COLO668 (cell line): Measurements from ENCODE around the gene FAHD2B.
"Not testable (repeated sequence)": the region's sequence is repeated elsewhere in the genome, so short reads cannot be mapped to it uniquely, and the experiment has no call there.

Source experiments
- DNase-seq: peaks from one replicate; lab custom pipeline; 2025; ENCODE audit not compliant: unreplicated experiment; lab: John Stamatoyannopoulos, UW

FAHD2B gene

GRCh38 chr2:97094772-97095611 is at the start of gene FAHD2B:
FAHD2B (minus strand) TSS chr2:97094882; CDS start chr2:97091706, 3,176 bp downstream.
- peak; percentile 72 for DNase-seq

- DNase-seq, result not testable (repeated sequence)
Measured at GRCh38 chr2:97144016-97144415, 49.3 kb upstream of the FAHD2B start.

GRCh38 chr2:97129090-97129489 is 34.4 kb upstream of the FAHD2B start:
- not testable (repeated sequence) for DNase-seq

GRCh38 chr2:97113882-97114255 is 19.2 kb upstream of the FAHD2B start:
- DNase-seq, result not testable (repeated sequence)

- DNase-seq, result not testable (repeated sequence)
Measured at GRCh38 chr2:97113050-97113881, 18.6 kb upstream of the FAHD2B start, which contains the start of gene ANKRD36. ANKRD36 (plus strand) TSS chr2:97113153; CDS start chr2:97113740, 587 bp downstream.

- not testable (repeated sequence) for DNase-seq
Measured at GRCh38 chr2:97112320-97113049, 17.8 kb upstream of the FAHD2B start.

GRCh38 chr2:97111246-97111645 is 16.6 kb upstream of the FAHD2B start:
- DNase-seq, result not testable (repeated sequence)

GRCh38 chr2:97106878-97107277 is 12.2 kb upstream of the FAHD2B start:
- DNase-seq, result not testable (repeated sequence)

GRCh38 chr2:97098786-97099372 is 4.2 kb upstream of the FAHD2B start:
- not testable (repeated sequence) for DNase-seq

- no peak for DNase-seq
Measured at GRCh38 chr2:97095661-97096060, 979 bp upstream of the FAHD2B start.

GRCh38 chr2:97093983-97094771 is 505 bp downstream of the FAHD2B start:
- DNase-seq, result not testable (repeated sequence)

- DNase-seq, result not testable (repeated sequence)
Measured at GRCh38 chr2:97092946-97093345, 1.7 kb downstream of the FAHD2B start.

GRCh38 chr2:97088706-97089105 is 6.0 kb downstream of the FAHD2B start:
- not testable (repeated sequence) for DNase-seq

- not testable (repeated sequence) for DNase-seq
Measured at GRCh38 chr2:97085093-97085492, 9.6 kb downstream of the FAHD2B start.

- not testable (repeated sequence) for DNase-seq
Measured at GRCh38 chr2:97083516-97083915, 11.2 kb downstream of the FAHD2B start.

- not testable (repeated sequence) for DNase-seq
Measured at GRCh38 chr2:97082206-97082605, 12.5 kb downstream of the FAHD2B start.

GRCh38 chr2:97080855-97081254 is 13.8 kb downstream of the FAHD2B start:
- DNase-seq, result not testable (repeated sequence)

GRCh38 chr2:97077213-97077612 is 17.5 kb downstream of the FAHD2B start:
- DNase-seq, result not testable (repeated sequence)

GRCh38 chr2:97070915-97071314 is 23.8 kb downstream of the FAHD2B start:
- DNase-seq, result not testable (repeated sequence)

- DNase-seq, result not testable (repeated sequence)
Measured at GRCh38 chr2:97068722-97069121, 26.0 kb downstream of the FAHD2B start.
